DMS114 treated with DMSO at 0.1 percent for 48 hours (cell line): ENCODE results near the gene TMEM239.

Source experiments
- DNase-seq: peaks from one replicate; lab custom pipeline; 2025; ENCODE audit not compliant: unreplicated experiment; lab: John Stamatoyannopoulos, UW

TMEM239 gene

DNA sequence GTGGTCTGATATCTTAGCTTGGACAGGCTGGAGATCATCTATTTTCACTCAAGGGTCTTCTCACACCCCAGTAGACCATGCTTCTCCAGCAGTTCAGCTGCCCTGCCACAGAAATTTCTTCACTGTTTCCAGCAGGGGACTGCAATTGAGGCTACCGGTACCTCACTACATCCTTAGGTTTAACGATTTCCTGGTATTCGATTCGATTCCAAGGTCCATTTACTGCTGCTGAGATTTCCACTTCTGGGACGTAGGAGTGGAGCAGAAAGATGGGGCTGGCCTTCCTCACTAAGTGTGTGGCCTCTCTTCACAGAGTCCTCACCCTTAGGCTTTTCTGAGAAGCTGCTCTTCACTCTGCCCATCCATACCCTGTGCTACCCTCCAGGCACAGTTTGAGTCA, 30.5 kb downstream of the TMEM239 start:
- no peak for DNase-seq

DNA sequence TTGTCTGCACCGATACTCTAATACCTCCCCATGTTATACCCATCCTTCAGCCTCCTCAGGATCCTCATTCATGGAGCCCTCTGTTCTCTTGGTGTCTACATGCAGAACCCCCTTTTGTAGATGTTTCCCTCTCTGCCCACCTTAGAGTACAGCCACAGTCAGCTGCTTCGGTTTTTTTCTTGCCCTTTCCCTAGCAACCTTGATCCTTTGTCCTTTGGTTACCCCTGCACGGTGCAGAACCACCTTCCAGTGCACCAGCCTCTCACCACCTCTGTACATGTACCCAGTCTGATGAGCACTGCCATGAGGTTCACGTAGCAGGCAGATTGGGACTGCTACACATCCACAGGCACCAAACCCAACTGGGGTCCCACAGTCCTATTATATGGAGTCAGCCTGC, 31.6 kb downstream of the TMEM239 start:
- DNase-seq = no peak

DNA sequence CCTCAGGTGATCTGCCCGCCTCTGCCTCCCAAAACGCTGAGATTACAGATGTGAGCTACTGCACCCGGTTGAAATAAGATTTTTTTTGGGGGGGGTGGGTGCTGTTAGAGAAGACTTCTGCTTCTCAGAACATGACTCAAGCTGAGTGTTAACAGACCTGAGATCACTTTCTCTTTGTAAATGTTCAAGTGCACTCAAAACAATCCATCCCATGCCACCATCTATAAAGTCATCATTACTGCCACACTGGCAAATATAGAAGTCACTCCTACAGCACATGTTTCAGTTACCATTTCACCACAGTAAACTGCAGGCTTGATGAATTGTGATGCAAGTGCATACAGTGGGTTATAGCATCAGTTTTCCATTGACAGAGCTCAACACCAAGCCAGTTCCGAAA, 33.4 kb downstream of the TMEM239 start:
- no peak for DNase-seq

DNA sequence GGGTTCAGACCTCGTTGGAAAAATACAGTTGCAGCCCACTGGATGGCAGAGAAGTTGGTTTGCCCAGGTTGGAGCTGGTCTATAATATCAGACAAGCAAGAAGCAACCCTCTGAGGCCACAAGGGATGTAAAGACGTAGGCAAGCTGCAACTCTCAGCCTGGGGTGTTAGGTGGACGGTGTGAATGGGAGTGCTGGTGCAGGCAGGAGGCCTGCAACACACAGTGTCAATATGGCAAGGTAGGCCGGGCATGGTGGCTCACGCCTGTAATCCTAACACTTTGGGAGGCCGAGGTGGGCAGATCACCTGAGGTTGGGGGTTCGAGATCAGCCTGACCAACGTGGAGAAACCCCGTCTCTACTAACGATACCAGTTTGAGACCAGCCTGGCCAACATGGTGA, 34.9 kb downstream of the TMEM239 start:
- DNase-seq = no peak

DNA sequence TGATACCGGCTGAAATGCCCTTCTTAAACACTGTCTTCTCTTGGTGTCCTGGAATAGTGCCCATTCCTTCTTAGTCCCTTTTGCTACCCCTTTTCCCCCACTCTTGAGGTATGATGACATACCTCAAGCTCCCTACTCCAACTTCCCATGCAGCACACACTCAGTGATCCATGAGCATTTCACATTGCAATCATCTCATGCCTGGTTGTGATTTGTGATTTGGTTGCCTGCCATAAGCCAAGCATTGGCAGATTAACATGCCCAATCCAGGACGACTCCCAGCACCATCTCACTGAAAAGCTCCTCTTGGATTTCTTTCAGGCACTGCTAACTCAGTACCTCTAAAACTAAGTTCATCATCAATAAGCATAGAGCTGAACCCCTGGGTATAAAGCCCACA, 42.4 kb downstream of the TMEM239 start:
- DNase-seq = no peak

DNA sequence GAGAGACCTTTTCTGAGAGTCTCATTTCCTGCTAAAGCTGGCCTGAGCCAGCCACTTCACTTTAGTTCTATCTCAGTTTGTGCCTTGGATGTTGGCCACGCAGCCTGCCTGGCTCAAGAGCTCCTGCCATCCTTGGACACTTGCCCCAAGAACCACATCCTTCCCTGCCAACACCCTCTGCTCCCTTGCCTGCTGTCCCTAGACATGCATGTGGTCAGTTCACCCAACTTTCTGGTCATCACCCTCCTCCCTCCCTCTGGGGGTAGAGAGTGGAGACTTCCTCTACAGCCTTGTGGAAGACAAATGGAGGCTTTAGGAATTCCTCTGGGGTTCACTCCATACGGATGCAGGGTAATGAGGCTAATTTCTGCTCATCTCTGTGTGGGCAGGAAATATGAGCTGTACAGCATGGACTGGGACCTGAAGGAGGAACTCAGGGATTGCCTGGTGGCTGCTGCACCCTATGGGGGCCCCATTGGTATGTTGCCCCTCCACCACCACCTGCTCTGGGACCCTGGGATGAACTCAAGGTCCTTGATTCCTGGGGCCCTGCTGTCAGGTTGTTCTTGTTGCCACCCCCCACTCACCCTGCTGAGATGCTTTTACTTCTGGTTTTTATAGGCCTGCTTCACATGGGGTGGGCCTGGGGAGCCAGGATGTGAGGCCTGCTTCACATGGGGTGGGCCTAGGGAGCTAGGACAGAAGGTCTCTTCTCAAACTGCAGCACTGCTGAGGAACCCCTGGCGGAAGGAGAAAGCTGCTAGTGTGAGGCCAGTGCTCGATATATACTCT, 43.4 kb downstream of the TMEM239 start:
- no peak for DNase-seq

DNA sequence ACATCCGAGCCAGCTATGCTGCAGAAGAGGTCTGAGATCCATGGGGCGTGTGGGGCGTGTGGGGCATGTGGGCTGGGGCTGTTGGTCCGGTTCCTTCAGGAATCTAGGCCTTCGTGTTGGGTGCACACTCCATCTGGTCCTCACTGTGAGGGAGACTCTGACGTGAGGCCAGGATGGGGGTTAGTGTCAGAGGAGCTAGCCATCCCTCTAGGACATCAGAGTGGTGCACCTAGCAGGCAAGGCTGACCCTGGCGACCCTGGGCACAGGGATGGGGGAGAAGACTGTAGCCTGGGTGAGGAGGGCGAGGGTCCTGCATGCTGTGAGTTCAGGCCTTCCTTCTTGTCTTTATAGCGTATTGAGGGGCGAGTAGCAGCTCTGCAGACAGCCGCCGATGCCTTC, 48.5 kb downstream of the TMEM239 start:
- no peak for DNase-seq

DNA sequence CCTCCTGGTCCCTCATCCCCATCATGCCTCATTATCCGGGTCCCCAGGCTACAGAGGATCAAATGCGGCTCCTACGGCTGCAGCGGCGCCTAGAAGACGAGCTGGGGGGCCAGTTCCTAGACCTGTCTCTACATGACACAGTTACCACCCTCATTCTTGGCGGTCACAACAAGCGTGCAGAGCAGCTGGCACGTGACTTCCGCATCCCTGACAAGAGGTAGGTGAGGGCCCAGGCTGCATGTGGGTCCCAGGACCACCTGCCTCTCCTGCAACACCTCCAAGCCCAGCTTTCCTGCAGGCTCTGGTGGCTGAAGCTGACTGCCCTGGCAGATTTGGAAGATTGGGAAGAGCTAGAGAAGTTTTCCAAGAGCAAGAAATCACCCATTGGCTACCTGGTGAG, 48.9 kb downstream of the TMEM239 start:
- DNase-seq = no peak

DNA sequence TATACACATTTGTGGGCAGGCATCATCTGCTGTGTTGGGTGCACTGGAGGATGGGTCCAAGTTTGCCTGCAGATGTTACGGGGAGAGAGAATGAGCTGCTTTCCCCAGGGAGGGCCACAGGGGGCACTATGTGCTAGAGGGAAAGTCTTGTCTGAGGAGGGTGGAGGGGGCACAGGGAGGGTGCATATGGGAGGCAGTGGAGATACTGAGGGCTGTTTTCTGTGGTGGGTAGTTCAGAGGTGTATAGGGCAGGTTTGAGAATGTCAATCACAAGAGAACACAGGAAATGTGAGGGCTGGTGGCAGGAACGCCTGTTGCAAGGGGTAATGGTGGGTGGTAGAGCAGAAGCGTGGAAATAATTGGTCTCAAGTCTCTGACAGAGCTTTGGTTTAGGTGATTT, 49.5 kb downstream of the TMEM239 start:
- no peak for DNase-seq

DNA sequence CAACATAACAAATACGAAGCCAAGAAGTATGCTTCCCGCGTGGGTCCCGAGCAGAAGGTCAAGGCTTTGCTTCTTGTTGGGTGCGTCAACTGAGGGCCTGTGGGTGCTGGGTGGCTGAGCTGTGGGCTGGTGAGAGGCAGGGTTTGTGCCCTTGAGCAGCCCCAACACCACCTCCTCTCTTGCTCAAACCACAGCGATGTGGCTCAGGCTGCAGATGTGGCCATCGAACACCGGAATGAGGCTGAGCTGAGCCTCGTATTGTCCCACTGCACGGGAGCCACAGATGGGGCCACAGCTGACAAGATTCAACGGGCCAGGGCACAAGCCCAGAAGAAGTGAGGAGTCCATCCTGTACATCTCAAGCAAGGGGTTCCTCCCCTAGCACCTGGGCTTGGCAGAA, 50.1 kb downstream of the TMEM239 start:
- DNase-seq = no peak

DNA sequence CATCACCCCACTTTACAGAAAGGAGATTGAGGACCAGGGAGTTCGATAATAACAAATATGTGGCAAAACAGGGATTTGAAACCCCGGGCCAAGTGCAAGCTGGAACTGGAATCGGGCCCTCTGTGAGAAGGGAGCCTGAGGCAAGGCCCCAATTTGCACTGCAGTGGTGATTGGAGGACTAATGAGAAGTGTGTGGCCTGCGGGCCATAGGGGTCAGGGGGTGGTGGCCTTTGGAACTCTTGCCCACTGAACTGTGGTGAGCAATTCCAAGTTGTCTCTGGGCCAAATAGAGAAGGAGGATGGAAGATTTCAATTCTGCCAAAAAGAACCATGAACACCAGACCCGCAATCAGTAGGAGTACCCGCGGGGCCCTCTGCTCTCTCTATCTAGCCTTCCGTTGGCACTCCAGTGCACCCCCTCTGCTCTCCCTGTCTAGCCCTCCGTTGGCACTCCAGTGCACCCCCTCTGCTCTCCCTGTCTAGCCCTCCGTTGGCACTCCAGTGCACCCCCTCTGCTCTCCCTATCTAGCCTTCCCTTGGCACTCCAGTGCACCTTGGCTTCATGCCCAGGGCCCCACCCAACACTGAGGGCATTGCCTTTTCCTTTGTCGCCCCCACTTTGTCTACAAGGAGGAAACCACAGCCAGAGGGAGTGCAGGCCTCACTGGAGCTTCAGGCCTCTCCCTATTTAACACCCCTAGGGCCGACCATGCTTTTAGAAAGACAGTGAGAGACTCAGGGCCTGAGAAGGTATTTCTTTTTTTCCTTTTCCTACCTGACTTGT, 51.1 kb downstream of the TMEM239 start:
- no peak for DNase-seq
